ENCODE data around the gene FBLN2. TPM values are rescaled to one million over a fixed set of nuclear protein-coding genes. Genes with fewer than 3 reads are reported as not detected.

Gene FBLN2
- total RNA-seq, 4 donors from 2014 or later, result 6.3 to 122 (median 25.7) TPM

DNA sequence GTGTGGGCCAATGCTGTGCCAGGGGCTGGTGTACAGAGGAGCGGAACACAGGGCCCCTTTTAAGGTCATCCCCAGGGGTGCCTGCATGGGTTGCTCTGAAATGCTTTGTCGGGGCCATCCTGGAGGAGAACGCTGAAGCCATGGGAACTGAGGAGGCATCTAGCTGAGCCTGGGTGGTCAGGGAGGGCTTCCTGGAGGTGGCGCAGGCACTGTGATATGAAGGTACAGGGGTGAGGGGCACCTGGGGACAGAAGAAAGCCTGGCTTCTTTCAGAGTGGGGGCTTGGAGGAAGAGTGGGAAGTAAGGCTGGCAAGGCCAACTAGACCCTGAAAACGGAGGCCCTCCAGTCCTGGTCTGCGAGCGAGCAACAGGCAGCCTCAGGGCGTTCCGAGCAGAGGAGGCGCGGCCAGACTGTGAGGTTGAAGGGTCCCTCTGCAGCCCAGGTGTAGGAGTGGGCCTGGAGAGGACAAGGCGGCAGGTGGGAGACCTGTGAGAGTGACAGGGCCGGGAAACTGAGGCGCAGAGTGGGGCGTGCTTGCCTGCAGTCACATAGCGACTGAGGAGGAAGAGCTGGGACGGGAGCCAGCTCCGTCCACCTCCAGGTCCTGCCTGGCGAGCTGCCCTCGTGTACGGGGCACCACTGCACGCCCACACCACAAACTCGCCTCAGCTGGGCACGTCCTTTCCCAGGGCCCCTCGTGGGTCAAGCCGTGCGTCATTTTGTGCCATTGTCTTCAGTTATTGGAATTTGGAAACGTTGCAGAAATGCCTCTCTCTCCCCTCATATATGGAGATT, 4.1 kb downstream of the FBLN2 start:
- TF ChIP-seq POLR2A (IDR thresholded peaks at IDR 0.05), result no peak
- 57 to 61% methylated on average over 12 to 27 of the region's 28 CpGs for WGBS, 2 donors

DNA sequence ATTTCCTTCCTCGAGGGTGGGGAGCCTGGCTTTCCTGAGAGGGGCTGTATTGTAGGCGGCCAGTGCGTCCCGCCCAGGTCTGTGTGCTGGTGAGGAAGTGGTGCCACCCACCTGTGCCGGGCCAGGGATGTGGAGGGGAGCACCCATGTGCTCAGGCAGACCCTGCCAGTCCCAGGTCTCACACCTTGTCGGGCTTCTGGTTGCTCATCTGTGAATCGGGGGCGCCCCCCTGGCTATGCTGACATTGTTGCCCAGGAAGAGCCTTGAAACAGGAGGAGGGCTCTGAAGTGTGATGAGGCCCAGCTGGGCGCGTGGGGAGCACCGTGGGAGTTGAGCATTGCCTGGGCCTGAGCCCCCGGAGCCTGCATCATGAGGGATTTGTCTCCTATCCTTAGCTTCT, 4.8 kb downstream of the FBLN2 start:
- 40% methylated on average over 2 of the region's 12 CpGs; no CpG with 5 or more reads in 1 of the 2 donors for WGBS, 2 donors
- no peak for DNase-seq
- Histone ChIP-seq H3K27ac (peak overlapping the region in 2 of 4 donors; percentile 25 to 61), H3K4me1 (peaks cover 6 to 64% (median 8%) of the 10 kb centered on the region in 3 donors), H3K4me3 (no peak overlapping the region), H3K36me3 (no peaks in the 10 kb centered on the region), H3K9me3 (no peaks in the 10 kb centered on the region), H3K27me3 (peaks cover 0 to 50% (median 0%) of the 10 kb centered on the region in 4 donors)
- TF ChIP-seq POLR2A (IDR thresholded peaks at IDR 0.05), result no peak
- TF ChIP-seq, protein P1, sequence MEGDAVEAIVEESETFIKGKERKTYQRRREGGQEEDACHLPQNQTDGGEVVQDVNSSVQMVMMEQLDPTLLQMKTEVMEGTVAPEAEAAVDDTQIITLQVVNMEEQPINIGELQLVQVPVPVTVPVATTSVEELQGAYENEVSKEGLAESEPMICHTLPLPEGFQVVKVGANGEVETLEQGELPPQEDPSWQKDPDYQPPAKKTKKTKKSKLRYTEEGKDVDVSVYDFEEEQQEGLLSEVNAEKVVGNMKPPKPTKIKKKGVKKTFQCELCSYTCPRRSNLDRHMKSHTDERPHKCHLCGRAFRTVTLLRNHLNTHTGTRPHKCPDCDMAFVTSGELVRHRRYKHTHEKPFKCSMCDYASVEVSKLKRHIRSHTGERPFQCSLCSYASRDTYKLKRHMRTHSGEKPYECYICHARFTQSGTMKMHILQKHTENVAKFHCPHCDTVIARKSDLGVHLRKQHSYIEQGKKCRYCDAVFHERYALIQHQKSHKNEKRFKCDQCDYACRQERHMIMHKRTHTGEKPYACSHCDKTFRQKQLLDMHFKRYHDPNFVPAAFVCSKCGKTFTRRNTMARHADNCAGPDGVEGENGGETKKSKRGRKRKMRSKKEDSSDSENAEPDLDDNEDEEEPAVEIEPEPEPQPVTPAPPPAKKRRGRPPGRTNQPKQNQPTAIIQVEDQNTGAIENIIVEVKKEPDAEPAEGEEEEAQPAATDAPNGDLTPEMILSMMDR (IDR thresholded peaks at IDR 0.05), result no peak
- intact Hi-C loops (cut with DNase I), result no loop called here

More for the DNA sequence above, 4.1 kb downstream of the FBLN2 start:
- peak overlapping the region in 3 of 4 donors; percentile 19 to 61 (median 25) for H3K27ac ChIP-seq
- no peaks in the 10 kb centered on the region for H3K9me3 ChIP-seq
- H3K36me3 ChIP-seq, result no peaks in the 10 kb centered on the region
- peaks cover 0 to 57% (median 0%) of the 10 kb centered on the region in 4 donors for H3K27me3 ChIP-seq
- DNase-seq, result no peak
- peak overlapping the region in 1 of 4 donors; percentile 15 for H3K4me3 ChIP-seq
- peaks cover 8 to 70% (median 14%) of the 10 kb centered on the region in 3 donors for H3K4me1 ChIP-seq
- intact Hi-C loops (cut with DNase I), result no loop called here

- H3K9me3 ChIP-seq, result no peaks in the 10 kb centered on the region
- H3K4me1 ChIP-seq, result peaks cover 0 to 58% (median 8%) of the 10 kb centered on the region in 3 donors
- peaks cover 0 to 30% (median 0%) of the 10 kb centered on the region in 4 donors for H3K27me3 ChIP-seq
- peak overlapping the region in 3 of 4 donors; percentile 2 to 10 (median 5) for H3K27ac ChIP-seq
- intact Hi-C loops (cut with DNase I), result no loop called here
- TF ChIP-seq, protein P1 (IDR thresholded peaks at IDR 0.05), result no peak
- no peak for TF ChIP-seq POLR2A (IDR thresholded peaks at IDR 0.05)
- 47 to 50% methylated on average over 7 to 10 of the region's 11 CpGs for WGBS, 2 donors
- no peaks in the 10 kb centered on the region for H3K36me3 ChIP-seq
- no peak for DNase-seq
- no peak overlapping the region for H3K4me3 ChIP-seq
Measured at GRCh38 chr3:13555753-13556152, 6.8 kb downstream of the FBLN2 start.

DNA sequence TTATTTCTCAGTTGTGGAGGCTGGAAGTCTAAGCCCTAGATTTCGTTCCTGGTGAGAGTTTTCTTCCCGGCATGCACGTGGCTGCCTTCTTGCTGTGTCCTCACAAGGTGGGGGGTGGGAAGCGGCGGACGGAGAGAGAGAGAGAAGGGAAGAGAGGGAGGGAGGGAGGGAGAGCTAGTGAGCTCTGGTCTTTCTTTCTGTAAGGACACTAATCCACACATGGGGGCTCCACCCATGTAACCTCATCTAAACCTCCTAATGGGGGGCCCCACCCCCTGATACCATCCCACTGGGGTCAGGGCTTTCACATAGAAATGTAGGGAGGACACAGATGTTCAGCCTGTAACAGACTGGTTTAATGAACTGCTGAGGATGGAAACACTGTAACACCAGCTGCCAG, 7.3 kb downstream of the FBLN2 start:
- 54% methylated on average over 5 of the region's 6 CpGs; no CpG with 5 or more reads in 1 of the 2 donors for WGBS, 2 donors
- Histone ChIP-seq H3K4me1 (peaks cover 0 to 58% (median 6%) of the 10 kb centered on the region in 3 donors), H3K9me3 (no peaks in the 10 kb centered on the region), H3K27me3 (peaks cover 0 to 27% (median 0%) of the 10 kb centered on the region in 4 donors), H3K4me3 (no peak overlapping the region), H3K27ac (peak overlapping the region in 2 of 4 donors; percentile 2 to 10), H3K36me3 (no peaks in the 10 kb centered on the region)
- TF ChIP-seq, protein P1 (IDR thresholded peaks at IDR 0.05), result no peak
- TF ChIP-seq POLR2A (IDR thresholded peaks at IDR 0.05), result no peak
- no peak for DNase-seq
- intact Hi-C loops (cut with DNase I), result no loop called here

DNA sequence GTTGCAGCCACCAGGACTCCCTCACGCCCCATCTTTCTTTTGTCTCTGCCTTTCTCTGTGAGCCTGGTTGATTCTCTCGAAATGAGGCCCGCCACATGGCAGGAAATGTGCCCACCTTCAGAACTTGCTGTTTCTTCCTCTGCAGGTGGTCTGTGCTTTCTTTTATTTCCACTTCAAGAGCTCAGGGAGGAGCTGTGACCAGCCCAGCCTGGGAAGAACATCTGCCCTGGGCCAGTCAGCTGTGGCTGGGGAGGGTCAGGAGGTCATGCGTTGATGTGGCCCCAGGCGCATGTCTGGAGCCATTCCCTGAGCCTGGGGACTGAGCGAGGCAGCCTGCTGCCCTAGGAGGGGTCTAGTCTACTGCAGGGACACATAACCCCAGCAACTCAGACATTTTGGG, 8.0 kb downstream of the FBLN2 start:
- 57 to 82% methylated on average over 4 to 5 of the region's 6 CpGs for WGBS, 2 donors
- Histone ChIP-seq H3K4me1 (peaks cover 0 to 61% (median 3%) of the 10 kb centered on the region in 3 donors), H3K27ac (peak overlapping the region in 1 of 4 donors; percentile 10)

More for the DNA sequence above, 8.0 kb downstream of the FBLN2 start:
- intact Hi-C loops (cut with DNase I), result no loop called here
- H3K36me3 ChIP-seq, result no peaks in the 10 kb centered on the region
- H3K9me3 ChIP-seq, result no peaks in the 10 kb centered on the region
- no peak overlapping the region for H3K4me3 ChIP-seq
- H3K27me3 ChIP-seq, result peaks cover 0 to 32% (median 0%) of the 10 kb centered on the region in 4 donors
- DNase-seq, result no peak
- no peak for TF ChIP-seq POLR2A (IDR thresholded peaks at IDR 0.05)
- TF ChIP-seq, protein P1 (IDR thresholded peaks at IDR 0.05), result no peak
